ENCODE data around the gene ZNF148.

GRCh38 chr3:125316949-125317348 lies 58.2 kb downstream of the ZNF148 start:
- TF ChIP-seq CTCF (conservative IDR thresholded peaks at IDR 0.05) (no peak), ZFX (IDR thresholded peaks at IDR 0.05) (no peak)

Measured in C4-2B (cell line).